Smooth muscle cell of the coronary artery (primary cell): ENCODE results near the gene ARL13B. TPM values are rescaled to one million over a fixed set of nuclear protein-coding genes. Genes with fewer than 3 reads are reported as not detected.

Source experiments
- total RNA-seq: library from RNA; depleted of rRNA; stranded (reverse); fragments of >200 nt; gene quantifications from 2 replicates; pipeline ENCODE4 v1.2.3, GENCODE V29; 2014; ENCODE audit warnings: low replicate concordance

Gene ARL13B
- 4.9 and 8.7 TPM in 2 replicates for total RNA-seq

DNA sequence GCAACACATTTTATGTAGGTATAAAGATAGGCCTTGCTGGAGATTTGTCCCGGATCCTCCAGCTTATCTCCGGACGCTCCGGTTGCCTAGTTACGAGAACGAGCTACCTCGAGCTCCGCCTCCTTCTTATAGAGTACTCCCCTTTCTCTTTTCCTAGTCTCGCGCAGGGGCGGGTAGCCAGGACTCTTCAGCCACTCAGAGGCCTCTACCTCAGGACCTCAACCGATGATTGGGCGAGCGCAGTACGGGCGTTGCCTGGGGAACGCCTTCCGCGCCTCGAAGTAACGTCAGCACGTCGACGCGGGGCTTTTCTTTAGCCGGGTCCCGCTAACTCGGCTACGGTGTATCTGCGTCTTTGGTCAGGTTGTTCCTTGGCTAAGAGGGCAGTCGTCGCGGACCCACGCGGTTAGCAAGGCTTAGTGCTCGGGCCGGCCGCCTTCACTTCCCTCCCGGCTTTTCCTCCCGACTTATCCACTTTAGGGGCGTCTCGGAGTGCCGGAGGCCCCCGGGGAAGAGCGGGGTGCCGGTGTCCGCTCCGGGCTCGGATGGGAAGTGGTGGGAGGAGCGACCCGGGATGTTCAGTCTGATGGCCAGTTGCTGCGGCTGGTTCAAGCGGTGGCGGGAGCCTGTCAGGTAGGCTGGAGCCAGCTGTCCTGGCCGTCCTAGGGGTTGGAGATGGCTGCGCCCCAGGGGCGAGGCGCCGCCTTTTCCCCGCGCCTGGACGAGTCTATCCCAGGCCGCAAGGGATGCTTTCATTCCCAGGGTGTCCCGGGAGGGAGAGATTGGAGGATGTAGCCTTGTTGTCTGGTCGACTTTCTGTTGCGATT is at the start of gene ARL13B:
Gene ARL13B, plus strand, starts transcription at position 306 of the 827 bp plus-strand sequence. Its CDS starts 269 bp downstream, at position 575.

GRCh38 chr3:93973131-93974126 is 6.5 kb upstream of the ARL13B start, which contains the start of gene PROS1:
Gene PROS1 (minus strand): TSS chr3:93973896. CDS start chr3:93973749, 147 bp downstream.

GRCh38 chr3:94028093-94028837 is 48.3 kb downstream of the ARL13B start, which contains the start of gene STX19:
Gene STX19 (minus strand): TSS chr3:94028597. CDS start chr3:94015269, 13,328 bp downstream.

GRCh38 chr3:94062513-94063404 is 82.8 kb downstream of the ARL13B start, which contains the start of the genes DHFR2 and NSUN3:
Gene DHFR2 (minus strand): TSS chr3:94062916. CDS start chr3:94061511, 1,405 bp downstream.
Gene NSUN3 (plus strand): TSS chr3:94063061. CDS start chr3:94063127, 66 bp downstream.

Other genes starting within 250 kb of the ARL13B start
- 30.1 and 34.4 TPM in 2 replicates for gene PROS1, start 6.3 kb upstream of the ARL13B start, total RNA-seq
- gene STX19, start 48.4 kb downstream of the ARL13B start, total RNA-seq: not detected in 2 replicates
- gene DHFR2, start 82.8 kb downstream of the ARL13B start, total RNA-seq: 2.6 and 4.2 TPM in 2 replicates
- 8.1 and 11.6 TPM in 2 replicates for gene NSUN3, start 82.9 kb downstream of the ARL13B start, total RNA-seq